Transverse colon (tissue), 4 donors: Measurements from ENCODE around the gene COL13A1. TPM values are rescaled to one million over a fixed set of nuclear protein-coding genes. Genes with fewer than 3 reads are reported as not detected.

Experiments used
- DNase-seq: peaks from one replicate; pipeline ENCODE4 v3.0.0-alpha.2; 2019
- H3K27ac ChIP-seq, 4 donors: fragments of 200-600 bp; sonication (generic); 2 replicates each; pipeline ENCODE4 v1.5.1; 2016 to 2018; ENCODE audit warnings: inconsistent platforms in 4 of 4
- H3K27me3 ChIP-seq: fragments of 200-600 bp; sonication (generic); 2 replicates; pipeline ENCODE4 v1.5.1; 2017; ENCODE audit warnings: inconsistent platforms
- H3K36me3 ChIP-seq, 4 donors: fragments of 200-600 bp; sonication (generic); 2 replicates each; pipeline ENCODE4 v1.5.1; 2017 to 2019; ENCODE audit warnings: inconsistent platforms in 4 of 4
- H3K4me1 ChIP-seq, 4 donors: fragments of 200-600 bp; sonication (generic); 2 replicates each; pipeline ENCODE4 v1.5.1; 2017 to 2020; ENCODE audit warnings: inconsistent platforms in 4 of 4
- H3K4me3 ChIP-seq, 4 donors: fragments of 200-600 bp; sonication (generic); 1 replicate in 1 of 4; 2 replicates in 3 of 4; pipeline versions ENCODE4 v1.5.1 to v1.6.1; 2017 to 2019; ENCODE audit warnings: inconsistent platforms in 4 of 4
- H3K9me3 ChIP-seq, 2 donors: fragments of 200-600 bp; sonication (generic); 2 replicates each; pipeline ENCODE4 v1.5.1; 2017 to 2019; ENCODE audit warnings: inconsistent platforms in 2 of 2
- CTCF ChIP-seq, 5 experiments: fragments of 200-600 bp in 3 of 5; fragments of 450-650 bp in 2 of 5; sonication (generic) in 3 of 5; IDR thresholded peaks; 1 replicate in 2 of 5; 2 replicates in 3 of 5; pipeline ENCODE4 v1.5.1; 2016 to 2017; ENCODE audit warnings: antibody characterized with exemption in 5 of 5, inconsistent platforms in 3 of 5, mild to moderate bottlenecking in 2 of 5, moderate library complexity in 1 of 5
- EP300 ChIP-seq: sonication (generic); formaldehyde crosslinking; IDR thresholded peaks from one replicate; pipeline ENCODE4 v1.6.1; 2017; ENCODE audit warnings: antibody characterized with exemption, low read depth
- POLR2A ChIP-seq: fragments of 450-650 bp; IDR thresholded peaks from one replicate; pipeline ENCODE4 v1.6.1; 2016; ENCODE audit warnings: antibody characterized with exemption, mild to moderate bottlenecking, moderate library complexity
- POLR2AphosphoS5 ChIP-seq, 3 donors: sonication (generic); formaldehyde crosslinking; IDR thresholded peaks; one replicate each; pipeline ENCODE4 v1.6.1; 2016; ENCODE audit warnings: antibody characterized with exemption in 3 of 3
- WGBS, 2 donors: methylation state at CpG; one replicate each; pipeline ENCODE4 v1.1.5; 2018; ENCODE audit warnings: low coverage in 1 of 2; 5-methylcytosine and 5-hydroxymethylcytosine counted together
- in situ Hi-C, 4 donors: fragments of 200-750 bp; cut with MboI; loops; one replicate each; pipeline versions ENCODE4 v1.15.0 to v1.15.1; 2017; ENCODE audit warnings: low sequenced_read_pairs in 3 of 4, low pct_ligation_motif_present in 1 of 4, low pct_unique_long_range_greater_than_20kb in 1 of 4
- intact Hi-C: fragments of 100-400 bp; cut with DNase I; formaldehyde crosslinking; loops from one replicate; pipeline ENCODE4 v1.15.1; 2023; ENCODE audit warnings: low total_unique reads
- total RNA-seq, 4 donors: library from RNA; depleted of rRNA; stranded (reverse); fragments of >200 nt; gene quantifications; one replicate each; pipeline ENCODE4 v1.1.0, GENCODE V29; 2016

Gene COL13A1
- total RNA-seq, 4 donors from 2014 or later, result 0.68 to 8.2 (median 2.1) TPM

- Histone ChIP-seq H3K27me3 (no peaks in the 10 kb centered on the region), H3K27ac (no peak overlapping the region), H3K4me3 (no peak overlapping the region), H3K4me1 (peaks cover 9 to 40% (median 15%) of the 10 kb centered on the region in 4 donors), H3K9me3 (no peaks in the 10 kb centered on the region), H3K36me3 (no peaks in the 10 kb centered on the region)
- no peak for DNase-seq
- no peak for TF ChIP-seq POLR2A
- 75% methylated on average over 5 of the region's 5 CpGs; no CpG with 5 or more reads in 1 of the 2 donors for WGBS, 2 donors
- in situ Hi-C loops (no loop called here), intact Hi-C loops (no loop called here)
Observed at GRCh38 chr10:69847883-69848282, 46.2 kb downstream of the COL13A1 start.

GRCh38 chr10:69848454-69848853 lies 46.7 kb downstream of the COL13A1 start:
- no peak overlapping the region for H3K4me3 ChIP-seq
- H3K27ac ChIP-seq, result no peak overlapping the region
- H3K4me1 ChIP-seq, result peaks cover 9 to 38% (median 15%) of the 10 kb centered on the region in 4 donors
- H3K9me3 ChIP-seq, result no peaks in the 10 kb centered on the region
- TF ChIP-seq EP300 (no peak), POLR2AphosphoS5 (IDR thresholded peaks at IDR 0.05) (no peak), POLR2A (no peak)
- no peaks in the 10 kb centered on the region for H3K36me3 ChIP-seq
- no peak for DNase-seq
- H3K27me3 ChIP-seq, result no peaks in the 10 kb centered on the region
- WGBS, 2 donors, result 90 to 92% methylated on average over 4 to 7 of the region's 7 CpGs
- intact Hi-C loops, result no loop called here
- in situ Hi-C loops, result no loop called here

- Histone ChIP-seq H3K36me3 (no peaks in the 10 kb centered on the region), H3K27me3 (no peaks in the 10 kb centered on the region), H3K4me1 (peaks cover 9 to 35% (median 15%) of the 10 kb centered on the region in 4 donors), H3K9me3 (no peaks in the 10 kb centered on the region), H3K4me3 (no peak overlapping the region), H3K27ac (no peak overlapping the region)
- no peak for TF ChIP-seq POLR2AphosphoS5 (IDR thresholded peaks at IDR 0.05)
- TF ChIP-seq EP300, result no peak
- no peak for TF ChIP-seq CTCF (IDR thresholded peaks at IDR 0.05)
- TF ChIP-seq POLR2A, result no peak
- intact Hi-C loops, result no loop called here
- in situ Hi-C loops, result no loop called here
- 79% methylated on average over 7 of the region's 7 CpGs; no CpG with 5 or more reads in 1 of the 2 donors for WGBS, 2 donors
- no peak for DNase-seq
Observed at GRCh38 chr10:69849825-69850224, 48.1 kb downstream of the COL13A1 start.

GRCh38 chr10:69850440-69850839 lies 48.7 kb downstream of the COL13A1 start:
- 0 to 66% methylated on average over 2 to 6 of the region's 6 CpGs for WGBS, 2 donors
- Histone ChIP-seq H3K4me1 (peaks cover 9 to 35% (median 17%) of the 10 kb centered on the region in 4 donors), H3K36me3 (no peaks in the 10 kb centered on the region), H3K27ac (no peak overlapping the region), H3K27me3 (no peaks in the 10 kb centered on the region), H3K4me3 (no peak overlapping the region), H3K9me3 (no peaks in the 10 kb centered on the region)
- no peak for DNase-seq
- intact Hi-C loops, result no loop called here
- no peak for TF ChIP-seq POLR2A
- TF ChIP-seq EP300, result no peak
- TF ChIP-seq POLR2AphosphoS5 (IDR thresholded peaks at IDR 0.05), result no peak
- no peak for TF ChIP-seq CTCF (IDR thresholded peaks at IDR 0.05)
- in situ Hi-C loops, result no loop called here

GRCh38 chr10:69851306-69851705 lies 49.6 kb downstream of the COL13A1 start:
- Histone ChIP-seq H3K4me1 (peaks cover 4 to 32% (median 11%) of the 10 kb centered on the region in 4 donors), H3K4me3 (no peak overlapping the region)

More at GRCh38 chr10:69851306-69851705, 49.6 kb downstream of the COL13A1 start:
- H3K27me3 ChIP-seq, result no peaks in the 10 kb centered on the region
- TF ChIP-seq POLR2A (no peak), EP300 (no peak), POLR2AphosphoS5 (IDR thresholded peaks at IDR 0.05) (no peak), CTCF (IDR thresholded peaks at IDR 0.05) (no peak)
- 87 to 88% methylated on average over 1 of the region's 1 CpG for WGBS, 2 donors
- no peaks in the 10 kb centered on the region for H3K9me3 ChIP-seq
- in situ Hi-C loops (no loop called here), intact Hi-C loops (no loop called here)
- no peaks in the 10 kb centered on the region for H3K36me3 ChIP-seq
- no peak for DNase-seq
- no peak overlapping the region for H3K27ac ChIP-seq
